ENCODE measurements around the gene STAT3. TPM values are rescaled to one million over a fixed set of nuclear protein-coding genes. Genes with fewer than 3 reads are reported as not detected.
"Not testable (repeated sequence)": the region's sequence is repeated elsewhere in the genome, so short reads cannot be mapped to it uniquely, and the experiment has no call there.

STAT3 gene
- total and polyA plus RNA-seq, 9 of the 15 experiments (the other 6 are each of a cell fraction or from before 2014, with no cell fraction given) = 90.0 to 179 (median 114) TPM

DNA sequence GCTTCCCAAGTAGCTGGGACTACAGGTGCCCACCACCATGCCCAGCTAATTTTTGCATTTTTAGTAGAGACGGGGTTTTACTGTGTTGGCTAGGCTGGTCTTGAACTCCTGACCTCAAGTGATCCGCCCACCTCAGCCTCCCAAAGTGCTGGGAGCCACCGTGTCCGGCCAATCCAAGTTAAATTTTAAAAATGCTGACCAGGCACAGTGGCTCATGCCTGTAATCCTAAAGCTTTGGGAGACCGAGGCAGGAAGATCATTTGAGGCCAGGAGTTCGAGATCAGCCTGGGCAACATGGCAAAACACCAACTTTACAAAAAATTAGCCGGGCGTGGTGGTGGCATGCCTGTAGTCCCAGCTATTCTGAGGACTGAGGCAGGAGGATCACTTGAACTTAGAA lies 3.2 kb upstream of the STAT3 start:
- H3K27ac ChIP-seq (ENCODE audit: extremely low read depth, low read depth, low read length); H3K27me3 ChIP-seq (ENCODE audit: control insufficient read depth in 2 of 2, insufficient read depth in 2 of 2, low read length in 2 of 2); H3K4me3 ChIP-seq; H3K36me3 ChIP-seq (ENCODE audit: control insufficient read depth, insufficient read depth, low read length); intact Hi-C loops (cut with micrococcal nuclease); H2AFZ ChIP-seq (ENCODE audit: low read depth, low read length); in situ Hi-C loops (cut with MboI); DNase-seq (ENCODE audit: extremely low read depth in 1 of 4, low spot score in 3 of 4); POLR2A ChIA-PET; FAIRE-seq; ATAC-seq; H4K20me1 ChIP-seq (replicated peaks; ENCODE audit: control insufficient read depth, insufficient read depth, low read length); H3K4me2 ChIP-seq (ENCODE audit: insufficient read depth, low read length); H3K9me1 ChIP-seq (ENCODE audit: control insufficient read depth, insufficient read depth, low read length); CTCF ChIA-PET (ENCODE audit: low intra/inter-chr PET ratio); H3K9me3 ChIP-seq (replicated peaks; ENCODE audit: control insufficient read depth, insufficient read depth, low read depth, low read length); BruUV-seq (replicated peaks): not testable (repeated sequence)
- Histone ChIP-seq H3K79me2 (ENCODE audit: control insufficient read depth, insufficient read depth, low read length) (peaks cover 19% of the 10 kb centered on the region), H3K4me1 (replicated peaks in 1 of 2; ENCODE audit: control insufficient read depth in 2 of 2, insufficient read depth in 2 of 2, low read length in 2 of 2) (peaks cover 8 to 11% of the 10 kb centered on the region in 2 experiments), H3K9ac (ENCODE audit: insufficient read depth in 1 of 2, low read depth in 2 of 2, low read length in 2 of 2) (peak overlapping the region in 1 of 2 experiments; percentile 13; a peak in 1 of 4 replicates)
- TF ChIP-seq MAFF (IDR thresholded peaks at IDR 0.05; ENCODE audit: low read length) (0 out of 2 replicates have a peak, but pooled peaks have one; percentile 20), C11orf30 (IDR thresholded peaks at IDR 0.05; ENCODE audit: low read depth) (peak; percentile 69), MAFK (IDR thresholded peaks at IDR 0.05; ENCODE audit: low read length) (0 out of 2 replicates have a peak, but pooled peaks have one; percentile 23), ZNF316 (IDR thresholded peaks at IDR 0.05) (peak; percentile 85), MAFG (tag; conservative IDR thresholded peaks at IDR 0.05) (peak; percentile 45; the same call in 1 of the 2 replicates)
- 76% methylated on average over 8 of the region's 8 CpGs for WGBS (ENCODE audit: insufficient coverage, low coverage, missing lambda C conversion rate)

DNA sequence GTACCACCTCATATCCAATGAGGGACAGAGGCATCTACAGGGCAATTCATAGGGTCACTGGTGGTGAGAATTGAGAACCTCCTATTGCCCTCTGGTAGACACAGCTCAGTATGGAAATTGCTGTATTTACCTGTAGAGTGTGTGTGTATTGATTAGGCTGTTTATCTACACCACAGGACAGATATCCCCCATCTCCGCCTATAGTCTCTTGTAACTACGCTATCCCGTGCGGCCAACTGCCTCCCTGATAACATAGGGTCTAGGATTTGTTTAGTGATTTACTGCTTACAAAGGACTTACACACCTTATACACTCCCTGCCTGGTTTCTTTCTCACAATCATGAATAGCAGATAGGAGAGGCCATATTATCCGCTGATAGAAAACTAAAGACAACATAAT lies 1.7 kb upstream of the STAT3 start:
- Histone ChIP-seq H3K4me3 (no peak overlapping the region), H3K9ac (ENCODE audit: insufficient read depth in 1 of 2, low read depth in 2 of 2, low read length in 2 of 2) (no peak overlapping the region), H3K9me1 (ENCODE audit: control insufficient read depth, insufficient read depth, low read length) (no peaks in the 10 kb centered on the region), H3K36me3 (ENCODE audit: control insufficient read depth, insufficient read depth, low read length) (peaks cover 10% of the 10 kb centered on the region; the same call in 1 of the 3 replicates), H3K9me3 (replicated peaks; ENCODE audit: control insufficient read depth, insufficient read depth, low read depth, low read length) (no peaks in the 10 kb centered on the region), H3K27me3 (ENCODE audit: control insufficient read depth in 2 of 2, insufficient read depth in 2 of 2, low read length in 2 of 2) (no peaks in the 10 kb centered on the region), H4K20me1 (replicated peaks; ENCODE audit: control insufficient read depth, insufficient read depth, low read length) (peaks cover 6% of the 10 kb centered on the region; the same call in 1 of the 2 replicates), H3K4me1 (replicated peaks in 1 of 2; ENCODE audit: control insufficient read depth in 2 of 2, insufficient read depth in 2 of 2, low read length in 2 of 2) (peaks cover 8 to 14% of the 10 kb centered on the region in 2 experiments), H2AFZ (ENCODE audit: low read depth, low read length) (no peak overlapping the region; the same call in 1 of the 2 replicates), H3K79me2 (ENCODE audit: control insufficient read depth, insufficient read depth, low read length) (peaks cover 32% of the 10 kb centered on the region), H3K4me2 (ENCODE audit: insufficient read depth, low read length) (no peak overlapping the region; the same call in 1 of the 2 replicates), H3K27ac (ENCODE audit: extremely low read depth, low read depth, low read length) (no peak overlapping the region)
- DNase-seq (ENCODE audit: extremely low read depth in 1 of 4, low spot score in 3 of 4) (no peak), ATAC-seq (no peak), FAIRE-seq (no peak)
- WGBS (ENCODE audit: insufficient coverage, low coverage, missing lambda C conversion rate) = 19% methylated on average over 5 of the region's 5 CpGs
- intact Hi-C loops (cut with micrococcal nuclease) (loop anchor here (5.0 kb wide), 1 partner anchor 68 kb away; no protein-coding TSS in a partner anchor), in situ Hi-C loops (cut with MboI) (no loop called here)
- BruUV-seq (replicated peaks) = no TSS peak
- POLR2A ChIA-PET = no interaction called here
- CTCF ChIA-PET (ENCODE audit: low intra/inter-chr PET ratio) = no interaction called here
- peak in 1 of 2 experiments; percentile 69; a peak in 1 of 4 replicates for TF ChIP-seq RCOR1 (IDR thresholded peaks at IDR 0.05; ENCODE audit: borderline replicate concordance in 1 of 2, low read depth in 2 of 2, low read length in 2 of 2)
- peak; percentile 72 for TF ChIP-seq CBFA2T3 (IDR thresholded peaks at IDR 0.05)
- peak; percentile 9; the same call in 1 of the 2 replicates for TF ChIP-seq TAL1 (IDR thresholded peaks at IDR 0.05)
- TF ChIP-seq, protein P1, sequence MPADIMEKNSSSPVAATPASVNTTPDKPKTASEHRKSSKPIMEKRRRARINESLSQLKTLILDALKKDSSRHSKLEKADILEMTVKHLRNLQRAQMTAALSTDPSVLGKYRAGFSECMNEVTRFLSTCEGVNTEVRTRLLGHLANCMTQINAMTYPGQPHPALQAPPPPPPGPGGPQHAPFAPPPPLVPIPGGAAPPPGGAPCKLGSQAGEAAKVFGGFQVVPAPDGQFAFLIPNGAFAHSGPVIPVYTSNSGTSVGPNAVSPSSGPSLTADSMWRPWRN (IDR thresholded peaks at IDR 0.05; ENCODE audit: low read depth) = no peak
- TF ChIP-seq TFAM (CRISPR knock-in tag; conservative IDR thresholded peaks at IDR 0.05) = no peak
- TF ChIP-seq MAFF (IDR thresholded peaks at IDR 0.05; ENCODE audit: low read length) = peak; percentile 4; the same call in 1 of the 2 replicates
- TF ChIP-seq ARID1B (IDR thresholded peaks at IDR 0.05) = 0 out of 2 replicates have a peak, but pooled peaks have one; percentile 13
- TF ChIP-seq, protein P2, sequence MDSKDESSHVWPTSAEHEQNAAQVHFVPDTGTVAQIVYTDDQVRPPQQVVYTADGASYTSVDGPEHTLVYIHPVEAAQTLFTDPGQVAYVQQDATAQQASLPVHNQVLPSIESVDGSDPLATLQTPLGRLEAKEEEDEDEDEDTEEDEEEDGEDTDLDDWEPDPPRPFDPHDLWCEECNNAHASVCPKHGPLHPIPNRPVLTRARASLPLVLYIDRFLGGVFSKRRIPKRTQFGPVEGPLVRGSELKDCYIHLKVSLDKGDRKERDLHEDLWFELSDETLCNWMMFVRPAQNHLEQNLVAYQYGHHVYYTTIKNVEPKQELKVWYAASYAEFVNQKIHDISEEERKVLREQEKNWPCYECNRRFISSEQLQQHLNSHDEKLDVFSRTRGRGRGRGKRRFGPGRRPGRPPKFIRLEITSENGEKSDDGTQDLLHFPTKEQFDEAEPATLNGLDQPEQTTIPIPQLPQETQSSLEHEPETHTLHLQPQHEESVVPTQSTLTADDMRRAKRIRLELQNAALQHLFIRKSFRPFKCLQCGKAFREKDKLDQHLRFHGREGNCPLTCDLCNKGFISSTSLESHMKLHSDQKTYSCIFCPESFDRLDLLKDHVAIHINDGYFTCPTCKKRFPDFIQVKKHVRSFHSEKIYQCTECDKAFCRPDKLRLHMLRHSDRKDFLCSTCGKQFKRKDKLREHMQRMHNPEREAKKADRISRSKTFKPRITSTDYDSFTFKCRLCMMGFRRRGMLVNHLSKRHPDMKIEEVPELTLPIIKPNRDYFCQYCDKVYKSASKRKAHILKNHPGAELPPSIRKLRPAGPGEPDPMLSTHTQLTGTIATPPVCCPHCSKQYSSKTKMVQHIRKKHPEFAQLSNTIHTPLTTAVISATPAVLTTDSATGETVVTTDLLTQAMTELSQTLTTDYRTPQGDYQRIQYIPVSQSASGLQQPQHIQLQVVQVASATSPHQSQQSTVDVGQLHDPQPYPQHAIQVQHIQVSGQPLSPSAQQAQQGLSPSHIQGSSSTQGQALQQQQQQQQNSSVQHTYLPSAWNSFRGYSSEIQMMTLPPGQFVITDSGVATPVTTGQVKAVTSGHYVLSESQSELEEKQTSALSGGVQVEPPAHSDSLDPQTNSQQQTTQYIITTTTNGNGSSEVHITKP (IDR thresholded peaks at IDR 0.05; ENCODE audit: partially characterized antibody) = peak; percentile 32
- no peak for TF ChIP-seq CREBBP (IDR thresholded peaks at IDR 0.05; ENCODE audit: low read depth, low read length)
